Measurements from ENCODE around the gene XXYLT1.

XXYLT1 gene

GRCh38 chr3:195247863-195248189, 23.1 kb downstream of the XXYLT1 start:
- H3K27ac ChIP-seq (ENCODE audit: low read depth, low read length): no peak overlapping the region
- no peak overlapping the region for H3K4me3 ChIP-seq (ENCODE audit: insufficient read depth, low read length, poor library complexity, severe bottlenecking)
- no peaks in the 10 kb centered on the region for H3F3A ChIP-seq (ENCODE audit: insufficient read depth)
- no peaks in the 10 kb centered on the region for H3K9me2 ChIP-seq (replicated peaks; ENCODE audit: insufficient read depth, low read length)
- H3K4me2 ChIP-seq (ENCODE audit: low read depth, low read length, poor library complexity, severe bottlenecking): no peak overlapping the region
- H4K20me1 ChIP-seq (ENCODE audit: low read depth, low read length): no peaks in the 10 kb centered on the region
- H3K9me3 ChIP-seq (ENCODE audit: insufficient read depth, low read length): no peaks in the 10 kb centered on the region
- H3K79me2 ChIP-seq (ENCODE audit: insufficient read depth, low read length): no peaks in the 10 kb centered on the region
- no peaks in the 10 kb centered on the region for H3K27me3 ChIP-seq (ENCODE audit: low read length)
- H3K36me3 ChIP-seq (ENCODE audit: low read length): no peaks in the 10 kb centered on the region
- TF ChIP-seq CTCF (IDR thresholded peaks at IDR 0.05; ENCODE audit: insufficient read depth, low read length, poor library complexity, severe bottlenecking) (no peak), EZH2phosphoT487 (conservative IDR thresholded peaks at IDR 0.05; ENCODE audit: low read length) (no peak)
- no peak overlapping the region for H2AFZ ChIP-seq (ENCODE audit: low read depth, low read length, severe bottlenecking)
- no peak overlapping the region for H3K9ac ChIP-seq (ENCODE audit: low read length)

- TF ChIP-seq EZH2phosphoT487 (conservative IDR thresholded peaks at IDR 0.05; ENCODE audit: low read length): no peak
- TF ChIP-seq CTCF (IDR thresholded peaks at IDR 0.05; ENCODE audit: insufficient read depth, low read length, poor library complexity, severe bottlenecking): no peak
- Histone ChIP-seq H3K9me3 (ENCODE audit: insufficient read depth, low read length) (no peaks in the 10 kb centered on the region), H3K9ac (ENCODE audit: low read length) (no peak overlapping the region), H3F3A (ENCODE audit: insufficient read depth) (no peaks in the 10 kb centered on the region), H3K27me3 (ENCODE audit: low read length) (no peaks in the 10 kb centered on the region), H3K79me2 (ENCODE audit: insufficient read depth, low read length) (no peaks in the 10 kb centered on the region), H3K9me2 (replicated peaks; ENCODE audit: insufficient read depth, low read length) (no peaks in the 10 kb centered on the region), H3K36me3 (ENCODE audit: low read length) (no peaks in the 10 kb centered on the region), H4K20me1 (ENCODE audit: low read depth, low read length) (no peaks in the 10 kb centered on the region), H3K4me3 (ENCODE audit: insufficient read depth, low read length, poor library complexity, severe bottlenecking) (no peak overlapping the region), H3K4me2 (ENCODE audit: low read depth, low read length, poor library complexity, severe bottlenecking) (no peak overlapping the region), H3K27ac (ENCODE audit: low read depth, low read length) (no peak overlapping the region), H2AFZ (ENCODE audit: low read depth, low read length, severe bottlenecking) (no peak overlapping the region)
Observed at GRCh38 chr3:195247086-195247862, 23.7 kb downstream of the XXYLT1 start.

- H3K36me3 ChIP-seq (ENCODE audit: low read length): no peaks in the 10 kb centered on the region
- H3F3A ChIP-seq (ENCODE audit: insufficient read depth): no peaks in the 10 kb centered on the region
- H3K9me3 ChIP-seq (ENCODE audit: insufficient read depth, low read length): no peaks in the 10 kb centered on the region
- H3K4me3 ChIP-seq (ENCODE audit: insufficient read depth, low read length, poor library complexity, severe bottlenecking): no peak overlapping the region
- no peak overlapping the region for H3K4me2 ChIP-seq (ENCODE audit: low read depth, low read length, poor library complexity, severe bottlenecking)
- no peak overlapping the region for H3K27ac ChIP-seq (ENCODE audit: low read depth, low read length)
- no peak for TF ChIP-seq EZH2phosphoT487 (conservative IDR thresholded peaks at IDR 0.05; ENCODE audit: low read length)
- no peak for TF ChIP-seq CTCF (IDR thresholded peaks at IDR 0.05; ENCODE audit: insufficient read depth, low read length, poor library complexity, severe bottlenecking)
- no peaks in the 10 kb centered on the region for H3K79me2 ChIP-seq (ENCODE audit: insufficient read depth, low read length)
- no peak overlapping the region for H3K9ac ChIP-seq (ENCODE audit: low read length)
- no peaks in the 10 kb centered on the region for H3K9me2 ChIP-seq (replicated peaks; ENCODE audit: insufficient read depth, low read length)
- no peaks in the 10 kb centered on the region for H4K20me1 ChIP-seq (ENCODE audit: low read depth, low read length)
- H3K27me3 ChIP-seq (ENCODE audit: low read length): no peaks in the 10 kb centered on the region
- no peak overlapping the region for H2AFZ ChIP-seq (ENCODE audit: low read depth, low read length, severe bottlenecking)
Observed at GRCh38 chr3:195246581-195246995, 24.4 kb downstream of the XXYLT1 start.

All from SU-DHL-6 (cell line).